MM.1S (cell line): ENCODE results near the gene SLIT3.

Experiments used
- DNase-seq: peaks from one replicate; pipeline ENCODE4 v3.0.0-alpha.2; 2015
- H2AFZ ChIP-seq: fragments of 300-600 bp; sonication (generic); 2 replicates; pipeline ENCODE4 v1.6.0; 2016; ENCODE audit warnings: antibody characterized with exemption, low read length
- H3F3A ChIP-seq: fragments of 300-600 bp; sonication (generic); 2 replicates; pipeline ENCODE4 v1.6.1; 2016; ENCODE audit warnings: mild to moderate bottlenecking, antibody characterized with exemption, low read length, moderate library complexity, mixed read lengths; ENCODE audit not compliant: insufficient read depth
- H3K27ac ChIP-seq: fragments of 300-600 bp; sonication (generic); 2 replicates; pipeline ENCODE4 v1.5.1; 2016; ENCODE audit warnings: mild to moderate bottlenecking, low read length
- H3K27me3 ChIP-seq: fragments of 300-600 bp; sonication (generic); replicated peaks from 2 replicates; pipeline ENCODE4 v1.6.0; 2016; ENCODE audit warnings: low read length; ENCODE audit not compliant: insufficient read depth
- H3K36me3 ChIP-seq: fragments of 300-600 bp; sonication (generic); replicated peaks from 2 replicates; pipeline ENCODE4 v1.6.1; 2016; ENCODE audit warnings: mild to moderate bottlenecking, low read length, mixed read lengths; ENCODE audit not compliant: insufficient read depth
- H3K4me1 ChIP-seq: fragments of 300-600 bp; sonication (generic); 2 replicates; pipeline ENCODE4 v1.6.1; 2016; ENCODE audit warnings: low read length, mixed read lengths
- H3K4me2 ChIP-seq: fragments of 300-600 bp; sonication (generic); 2 replicates; pipeline ENCODE4 v1.6.0; 2016; ENCODE audit warnings: low read depth, low read length
- H3K4me3 ChIP-seq: fragments of 300-600 bp; sonication (generic); 2 replicates; pipeline ENCODE4 v1.5.1; 2016; ENCODE audit warnings: low read length, mixed read lengths
- H3K79me2 ChIP-seq: fragments of 300-600 bp; sonication (generic); 2 replicates; pipeline ENCODE4 v1.6.1; 2016; ENCODE audit warnings: mixed run types, low read length, mixed read lengths
- H3K9ac ChIP-seq: fragments of 300-600 bp; sonication (generic); 2 replicates; pipeline ENCODE4 v1.6.1; 2016; ENCODE audit warnings: low read length, mixed read lengths
- H3K9me2 ChIP-seq: fragments of 300-600 bp; sonication (generic); replicated peaks from 2 replicates; pipeline ENCODE4 v1.6.1; 2016; ENCODE audit warnings: mild to moderate bottlenecking, low read length, mixed read lengths; ENCODE audit not compliant: insufficient read depth
- H3K9me3 ChIP-seq: fragments of 300-600 bp; sonication (generic); replicated peaks from 2 replicates; pipeline ENCODE4 v1.6.1; 2016; ENCODE audit warnings: mild to moderate bottlenecking, low read length, mixed read lengths; ENCODE audit not compliant: insufficient read depth
- H4K20me1 ChIP-seq: fragments of 300-600 bp; sonication (generic); 2 replicates; pipeline ENCODE4 v1.6.1; 2016; ENCODE audit warnings: mild to moderate bottlenecking, low read length, moderate library complexity, mixed read lengths; ENCODE audit not compliant: insufficient read depth
- CTCF ChIP-seq: fragments of 300-600 bp; sonication (generic); IDR thresholded peaks from 2 replicates; pipeline ENCODE4 v1.5.1; 2016; ENCODE audit warnings: antibody characterized with exemption, low read length, mixed read lengths
- EZH2 ChIP-seq: fragments of 300-600 bp; sonication (generic); optimal IDR thresholded peaks from 2 replicates; pipeline ENCODE3; 2017; ENCODE audit warnings: low read depth, mild to moderate bottlenecking, antibody characterized with exemption, low read length, mixed read lengths
- EZH2phosphoT487 ChIP-seq: fragments of 300-600 bp; sonication (generic); IDR thresholded peaks from 2 replicates; pipeline ENCODE4 v1.6.1; 2018; ENCODE audit warnings: antibody characterized with exemption, low read length

SLIT3 gene

GRCh38 chr5:168693297-168693696, 607.6 kb downstream of the SLIT3 start:
- Histone ChIP-seq H3K36me3 (no peaks in the 10 kb centered on the region), H3F3A (no peaks in the 10 kb centered on the region), H3K79me2 (no peaks in the 10 kb centered on the region), H3K4me3 (no peak overlapping the region), H4K20me1 (no peaks in the 10 kb centered on the region), H3K27ac (no peak overlapping the region), H3K9me2 (no peaks in the 10 kb centered on the region), H3K9me3 (no peaks in the 10 kb centered on the region), H2AFZ (no peak overlapping the region), H3K27me3 (no peaks in the 10 kb centered on the region), H3K4me1 (no peaks in the 10 kb centered on the region), H3K4me2 (no peak overlapping the region), H3K9ac (no peak overlapping the region)
- TF ChIP-seq EZH2phosphoT487 (no peak), CTCF (no peak), EZH2 (no peak)
- DNase-seq, result no peak

DNA sequence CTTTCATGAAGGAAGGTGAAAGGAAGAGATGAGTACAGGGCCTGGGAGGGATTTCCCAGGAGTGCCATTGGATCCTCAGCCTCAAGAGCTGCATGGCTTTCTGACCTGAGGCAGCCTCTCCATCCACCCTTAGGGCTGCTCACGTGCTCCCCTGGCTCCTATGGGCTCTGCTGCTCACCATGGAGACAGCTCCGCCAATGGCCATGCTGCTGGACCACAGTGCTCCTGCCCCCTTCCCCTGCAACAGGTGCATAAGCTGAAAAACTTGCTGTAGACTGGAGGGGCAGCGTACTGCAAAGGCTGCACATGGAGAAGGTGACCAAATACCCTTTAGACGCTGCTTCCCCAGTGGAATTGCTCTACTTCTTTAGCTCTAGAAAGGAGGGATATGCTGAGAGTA, 609.0 kb downstream of the SLIT3 start:
- H3K9ac ChIP-seq, result no peak overlapping the region

GRCh38 chr5:168689260-168689659, 611.7 kb downstream of the SLIT3 start:
- TF ChIP-seq EZH2 (no peak), EZH2phosphoT487 (no peak), CTCF (no peak)
- Histone ChIP-seq H4K20me1 (no peaks in the 10 kb centered on the region), H3K79me2 (no peaks in the 10 kb centered on the region), H3K9me2 (no peaks in the 10 kb centered on the region), H3K4me1 (no peaks in the 10 kb centered on the region), H3F3A (no peaks in the 10 kb centered on the region), H3K4me2 (no peak overlapping the region), H2AFZ (no peak overlapping the region), H3K36me3 (no peaks in the 10 kb centered on the region), H3K4me3 (no peak overlapping the region), H3K9me3 (no peaks in the 10 kb centered on the region), H3K27me3 (no peaks in the 10 kb centered on the region), H3K9ac (no peak overlapping the region), H3K27ac (no peak overlapping the region)
- no peak for DNase-seq

More for the DNA sequence above, 609.0 kb downstream of the SLIT3 start:
- no peaks in the 10 kb centered on the region for H3F3A ChIP-seq
- no peaks in the 10 kb centered on the region for H3K27me3 ChIP-seq
- H4K20me1 ChIP-seq, result no peaks in the 10 kb centered on the region
- no peak overlapping the region for H3K27ac ChIP-seq
- no peaks in the 10 kb centered on the region for H3K79me2 ChIP-seq
- no peaks in the 10 kb centered on the region for H3K4me1 ChIP-seq
- H3K4me2 ChIP-seq, result no peak overlapping the region
- no peak overlapping the region for H3K4me3 ChIP-seq
- DNase-seq, result no peak
- H3K9me2 ChIP-seq, result no peaks in the 10 kb centered on the region
- TF ChIP-seq EZH2 (no peak), CTCF (no peak), EZH2phosphoT487 (no peak)
- H3K36me3 ChIP-seq, result no peaks in the 10 kb centered on the region
- no peaks in the 10 kb centered on the region for H3K9me3 ChIP-seq
- no peak overlapping the region for H2AFZ ChIP-seq
